NCI-H2196 (cell line): Measurements from ENCODE around the gene GPRIN1.
"Not testable (repeated sequence)": the region's sequence is repeated elsewhere in the genome, so short reads cannot be mapped to it uniquely, and the experiment has no call there.

Experiments
- DNase-seq: peaks from one replicate; lab custom pipeline; 2025; ENCODE audit not compliant: unreplicated experiment; lab: John Stamatoyannopoulos, UW

GPRIN1 gene

GRCh38 chr5:176599749-176600430, 10.1 kb downstream of the GPRIN1 start:
- not testable (repeated sequence) for DNase-seq

- DNase-seq = no peak
These were observed 12.3 kb downstream of the GPRIN1 start for GRCh38 chr5:176597417-176598389.

- DNase-seq = no peak
These were observed 13.1 kb downstream of the GPRIN1 start for GRCh38 chr5:176596689-176597416.

- DNase-seq = no peak
These were observed 13.8 kb downstream of the GPRIN1 start for GRCh38 chr5:176596069-176596644.

GRCh38 chr5:176595386-176595943, 14.5 kb downstream of the GPRIN1 start:
- DNase-seq = no peak

- no peak for DNase-seq
These were observed 15.4 kb downstream of the GPRIN1 start for GRCh38 chr5:176594554-176594953.

- no peak for DNase-seq
These were observed 16.6 kb downstream of the GPRIN1 start for GRCh38 chr5:176593273-176593869.

GRCh38 chr5:176592573-176592972, 17.4 kb downstream of the GPRIN1 start:
- no peak for DNase-seq

GRCh38 chr5:176591667-176592066, 18.3 kb downstream of the GPRIN1 start:
- DNase-seq = not testable (repeated sequence)

GRCh38 chr5:176590035-176590717, 19.8 kb downstream of the GPRIN1 start:
- DNase-seq = no peak

GRCh38 chr5:176589039-176589769, 20.8 kb downstream of the GPRIN1 start:
- DNase-seq = no peak

GRCh38 chr5:176588297-176588696, 21.7 kb downstream of the GPRIN1 start:
- no peak for DNase-seq

- DNase-seq = no peak
These were observed 22.6 kb downstream of the GPRIN1 start for GRCh38 chr5:176587398-176587797.

GRCh38 chr5:176583076-176583475, 26.9 kb downstream of the GPRIN1 start:
- DNase-seq = no peak

- DNase-seq = no peak
These were observed 28.6 kb downstream of the GPRIN1 start for GRCh38 chr5:176581361-176581760.

GRCh38 chr5:176579323-176579722, 30.6 kb downstream of the GPRIN1 start:
- no peak for DNase-seq

- DNase-seq = no peak
These were observed 31.6 kb downstream of the GPRIN1 start for GRCh38 chr5:176578391-176578808.

- DNase-seq = no peak
These were observed 32.4 kb downstream of the GPRIN1 start for GRCh38 chr5:176577312-176578176.
